GM19023 (cell line): Measurements from ENCODE around the gene BRAF.
"Not testable (repeated sequence)": the region's sequence is repeated elsewhere in the genome, so short reads cannot be mapped to it uniquely, and the experiment has no call there.

Source experiments
- ATAC-seq: cut with Tn5 transposase; IDR thresholded peaks from one replicate; pipeline ENCODE4 v1.9.1; 2021; ENCODE audit warnings: mild to moderate bottlenecking, moderate library complexity; ENCODE audit not compliant: unreplicated experiment

Gene BRAF

GRCh38 chr7:140920745-140921144 lies 4.0 kb downstream of the BRAF start:
- no peak for ATAC-seq

GRCh38 chr7:140918236-140918635 lies 6.5 kb downstream of the BRAF start:
- ATAC-seq = no peak

- no peak for ATAC-seq
These were observed 7.5 kb downstream of the BRAF start for GRCh38 chr7:140917258-140917657.

- no peak for ATAC-seq
These were observed 8.7 kb downstream of the BRAF start for GRCh38 chr7:140915935-140916555.

- no peak for ATAC-seq
These were observed 10.6 kb downstream of the BRAF start for GRCh38 chr7:140914083-140914482.

GRCh38 chr7:140913596-140913928 lies 11.2 kb downstream of the BRAF start:
- ATAC-seq = not testable (repeated sequence)

- ATAC-seq = no peak
These were observed 13.0 kb downstream of the BRAF start for GRCh38 chr7:140911746-140912145.

- ATAC-seq = no peak
These were observed 15.1 kb downstream of the BRAF start for GRCh38 chr7:140909476-140910161.

GRCh38 chr7:140908361-140908760 lies 16.4 kb downstream of the BRAF start:
- no peak for ATAC-seq

- no peak for ATAC-seq
These were observed 20.8 kb downstream of the BRAF start for GRCh38 chr7:140903741-140904480.

- ATAC-seq = no peak
These were observed 22.3 kb downstream of the BRAF start for GRCh38 chr7:140902303-140902953.

GRCh38 chr7:140901941-140902302 lies 22.8 kb downstream of the BRAF start:
- ATAC-seq = no peak

- ATAC-seq = no peak
These were observed 24.8 kb downstream of the BRAF start for GRCh38 chr7:140899883-140900282.

- no peak for ATAC-seq
These were observed 25.8 kb downstream of the BRAF start for GRCh38 chr7:140898786-140899536.

- ATAC-seq = no peak
These were observed 27.7 kb downstream of the BRAF start for GRCh38 chr7:140896996-140897395.

- ATAC-seq = no peak
These were observed 35.1 kb downstream of the BRAF start for GRCh38 chr7:140889645-140890044.

- no peak for ATAC-seq
These were observed 35.6 kb downstream of the BRAF start for GRCh38 chr7:140889150-140889549.

GRCh38 chr7:140888087-140888486 lies 36.6 kb downstream of the BRAF start:
- ATAC-seq = no peak

- ATAC-seq = no peak
These were observed 38.9 kb downstream of the BRAF start for GRCh38 chr7:140885735-140886334.

- no peak for ATAC-seq
These were observed 41.4 kb downstream of the BRAF start for GRCh38 chr7:140883378-140883777.

- not testable (repeated sequence) for ATAC-seq
These were observed 41.9 kb downstream of the BRAF start for GRCh38 chr7:140882834-140883233.
